K562 (cell line): Measurements from ENCODE around the gene HOXA1. TPM values are rescaled to one million over a fixed set of nuclear protein-coding genes. Genes with fewer than 3 reads are reported as not detected.

ENCODE experiments used
- ATAC-seq: fragments of 200-7000 bp; cut with Tn5 transposase; 3 replicates; pipeline ENCODE4 v1.9.1; 2020; ENCODE audit warnings: moderate library complexity
- BruUV-seq: library from RNA; stranded (reverse); fragments of 400-500 nt; replicated peaks from 2 replicates; lab custom pipeline; 2021; lab: Mats Ljungman, UMichigan
- CTCF ChIA-PET: fragments of 300-600 bp; formaldehyde crosslinking; extraction: SDS; loops from one replicate; lab custom pipeline; 2021; ENCODE audit warnings: low intra/inter-chr PET ratio; lab: Yijun Ruan, JAX
- POLR2A ChIA-PET: fragments of 300-600, 350-650 bp; sonication (Branson Sonifier 250); formaldehyde crosslinking; extraction: SDS; loops from one replicate; lab custom pipeline; 2021; ENCODE audit warnings: antibody characterized with exemption, inconsistent platforms; lab: Yijun Ruan, JAX
- DNase-seq, 4 experiments: peaks; one replicate each; pipeline versions ENCODE4 v3.0.0 to v3.0.0-alpha.2; 2011 to 2018; ENCODE audit warnings: low spot score in 3 of 4, mixed read lengths in 3 of 4; ENCODE audit errors: extremely low read depth in 1 of 4
- FAIRE-seq: peaks from 2 replicates; lab custom pipeline; 2011; peaks lifted over from hg19 to GRCh38; lab: Jason Lieb, UNC
- H2AFZ ChIP-seq: 2 replicates; pipeline ENCODE4 v1.6.0; 2011; ENCODE audit warnings: low read depth, low read length, control low read depth, inconsistent platforms
- H3K27ac ChIP-seq: fragments of 200-600 bp; 3 replicates; pipeline ENCODE4 v1.8.0; 2011; ENCODE audit warnings: low read depth, mild to moderate bottlenecking, control low read depth, inconsistent platforms, low read length, moderate library complexity, mixed read lengths; ENCODE audit errors: extremely low read depth
- H3K27me3 ChIP-seq, 2 experiments: fragments of 300-600 bp in 1 of 2; 2 replicates in 1 of 2; 3 replicates in 1 of 2; pipeline versions ENCODE4 v1.6.0 to v1.8.0; 2011; ENCODE audit warnings: inconsistent platforms in 2 of 2, low read length in 2 of 2, mild to moderate bottlenecking in 1 of 2, mixed read lengths in 1 of 2, moderate library complexity in 1 of 2; ENCODE audit not compliant: control insufficient read depth in 2 of 2, insufficient read depth in 2 of 2
- H3K36me3 ChIP-seq: fragments of 300-600 bp; 3 replicates; pipeline ENCODE4 v1.8.0; 2011; ENCODE audit warnings: mild to moderate bottlenecking, low read length, inconsistent platforms; ENCODE audit not compliant: control insufficient read depth, insufficient read depth
- H3K4me1 ChIP-seq, 2 experiments: fragments of 200-600 bp in 1 of 2; replicated peaks in 1 of 2; 2 replicates in 1 of 2; 3 replicates in 1 of 2; pipeline versions ENCODE4 v1.5.1 to v1.8.0; 2011; ENCODE audit warnings: inconsistent platforms in 2 of 2, low read length in 2 of 2, mild to moderate bottlenecking in 1 of 2, mixed read lengths in 1 of 2, moderate library complexity in 1 of 2; ENCODE audit not compliant: control insufficient read depth in 2 of 2, insufficient read depth in 2 of 2
- H3K4me2 ChIP-seq: 2 replicates; pipeline ENCODE4 v1.6.1; 2011; ENCODE audit warnings: low read length, control low read depth, inconsistent platforms, mixed read lengths; ENCODE audit not compliant: insufficient read depth
- H3K4me3 ChIP-seq: fragments of 200-600 bp; sonication (generic), shearing (Covaris generic); 2 replicates; pipeline ENCODE4 v1.5.1; 2016; ENCODE audit warnings: control low read depth, inconsistent platforms
- H3K79me2 ChIP-seq: fragments of 200-600 bp; 3 replicates; pipeline ENCODE4 v1.8.0; 2011; ENCODE audit warnings: low read length, inconsistent platforms; ENCODE audit not compliant: control insufficient read depth, insufficient read depth
- H3K9ac ChIP-seq, 2 experiments: 2 replicates each; pipeline versions ENCODE4 v1.6.0 to v1.6.1; 2011; ENCODE audit warnings: low read depth in 2 of 2, low read length in 2 of 2, control low read depth in 1 of 2, inconsistent platforms in 1 of 2, mild to moderate bottlenecking in 1 of 2, mixed read lengths in 1 of 2; ENCODE audit not compliant: insufficient read depth in 1 of 2
- H3K9me1 ChIP-seq: one replicate; pipeline ENCODE4 v1.6.0; 2011; ENCODE audit warnings: inconsistent platforms, mild to moderate bottlenecking, low read length, moderate library complexity; ENCODE audit not compliant: control insufficient read depth, insufficient read depth
- H3K9me3 ChIP-seq: replicated peaks from 2 replicates; pipeline ENCODE4 v1.5.1; 2011; ENCODE audit warnings: low read depth, low read length, inconsistent platforms; ENCODE audit not compliant: control insufficient read depth, insufficient read depth
- H4K20me1 ChIP-seq: replicated peaks from 2 replicates; pipeline ENCODE4 v1.6.1; 2011; ENCODE audit warnings: low read length, inconsistent platforms, mixed read lengths; ENCODE audit not compliant: control insufficient read depth, insufficient read depth
- ERF ChIP-seq: fragments of 450-650 bp; formaldehyde crosslinking; IDR thresholded peaks from 2 replicates; pipeline ENCODE4 v1.4.0; 2020; ENCODE audit warnings: mild to moderate bottlenecking, mixed read lengths
- FOXJ2 ChIP-seq: fragments of 200-800 bp; sonication (Bioruptor generic); IDR thresholded peaks from 2 replicates; pipeline ENCODE4 v1.6.1; 2016; ENCODE audit warnings: missing genetic modification characterization, missing compliant biosample characterization
- HDAC6 ChIP-seq: IDR thresholded peaks from 2 replicates; pipeline ENCODE4 v1.6.1; 2012; ENCODE audit warnings: low read depth, mild to moderate bottlenecking, control low read depth, inconsistent platforms, low read length, moderate library complexity
- ILF3 ChIP-seq: fragments of 450-650 bp; IDR thresholded peaks from 2 replicates; pipeline ENCODE4 v1.6.1; 2018; ENCODE audit warnings: antibody characterized with exemption, mild to moderate bottlenecking, moderate library complexity, borderline replicate concordance
- MCM3 ChIP-seq: fragments of 450-650 bp; IDR thresholded peaks from 2 replicates; pipeline ENCODE4 v1.6.1; 2016
- PHF20 ChIP-seq: fragments of 450-650 bp; IDR thresholded peaks from 2 replicates; pipeline ENCODE4 v1.6.1; 2018; ENCODE audit not compliant: partially characterized antibody
- PML ChIP-seq: IDR thresholded peaks from 2 replicates; pipeline ENCODE4 v1.6.1; 2012; ENCODE audit warnings: low read length, inconsistent platforms
- RBM25 ChIP-seq: fragments of 200-400 bp; formaldehyde crosslinking; IDR thresholded peaks from 2 replicates; pipeline ENCODE4 v1.6.1; 2018; ENCODE audit warnings: low read length, low read depth, moderate library complexity; ENCODE audit not compliant: severe bottlenecking
- ZEB2 ChIP-seq: fragments of 450-650 bp; IDR thresholded peaks from 2 replicates; pipeline ENCODE4 v1.6.1; 2016
- ZNF436 ChIP-seq: fragments of 250-450, 450-650 bp; sonication (Bioruptor Pico); formaldehyde crosslinking; IDR thresholded peaks from 2 replicates; pipeline ENCODE4 v1.7.0; 2020; ENCODE audit warnings: mild to moderate bottlenecking
- WGBS: fragments of 100-300 bp; shearing (Covaris generic); methylation state at CpG from one replicate; pipeline ENCODE4 v1.1.6; 2016; ENCODE audit warnings: low coverage, mixed read lengths; ENCODE audit not compliant: insufficient coverage; ENCODE audit errors: missing lambda C conversion rate; 5-methylcytosine and 5-hydroxymethylcytosine counted together
- in situ Hi-C: fragments of 300-500 bp; cut with MboI; formaldehyde crosslinking; loops from 4 replicates; pipeline ENCODE4 v1.15.0; 2018; ENCODE audit warnings: inconsistent platforms, mixed read lengths
- intact Hi-C: fragments of 100-400 bp; cut with micrococcal nuclease; formaldehyde crosslinking; loops from 2 replicates; pipeline ENCODE4 v1.14.2; 2022
- polyA plus RNA-seq, 8 experiments: library from polyadenylated mRNA; depleted of rRNA in 4 of 8; stranded (reverse) in 5 of 8; unstranded in 3 of 8; fragments of >200 nt; fragmentation: Nextera tagmentation in 2 of 8; fragmentation: Illumina TruSeq in 1 of 8; extraction: Ambion mirVana in 2 of 8; extraction: Trizol in 1 of 8; gene quantifications; 2 replicates each; pipeline versions ENCODE4 v1.2.1 to v1.2.3, GENCODE V29; 2011 to 2014; ENCODE audit warnings: inconsistent platforms in 1 of 8, missing spikeins in 1 of 8
- total RNA-seq, 7 experiments: library from RNA; depleted of rRNA in 6 of 7; stranded (reverse); fragments of >200 nt in 6 of 7; fragmentation: Illumina TruSeq in 2 of 7; extraction: Trizol in 2 of 7; gene quantifications; 2 replicates each; pipeline versions ENCODE4 v1.2.1 to v1.2.3, GENCODE V29; 2011 to 2021; ENCODE audit warnings: low replicate concordance in 1 of 7
- TF ChIP-seq, protein P1 (sequence below), 2 experiments: fragments of 450-650 bp; conservative IDR thresholded peaks; 2 replicates each; pipeline ENCODE4 v1.6.1; 2017; ENCODE audit warnings: mild to moderate bottlenecking in 2 of 2, moderate library complexity in 2 of 2
- TF ChIP-seq, protein P2 (sequence below): fragments of 450-650 bp; IDR thresholded peaks from 2 replicates; pipeline ENCODE4 v1.6.1; 2018; ENCODE audit warnings: mild to moderate bottlenecking, low read depth; ENCODE audit not compliant: partially characterized antibody
- TF ChIP-seq, protein P3 (sequence below), 2 experiments: IDR thresholded peaks; 2 replicates each; pipeline ENCODE4 v1.6.1; 2012; ENCODE audit warnings: improper control_type of control experiment in 2 of 2, low read depth in 2 of 2, low read length in 2 of 2, borderline replicate concordance in 1 of 2

Gene HOXA1
- total and polyA plus RNA-seq, 9 of the 15 experiments (the other 6 are each of a cell fraction or from before 2014, with no cell fraction given): 0.03 to 0.63 (median 0.09) TPM; not detected in 4

DNA sequence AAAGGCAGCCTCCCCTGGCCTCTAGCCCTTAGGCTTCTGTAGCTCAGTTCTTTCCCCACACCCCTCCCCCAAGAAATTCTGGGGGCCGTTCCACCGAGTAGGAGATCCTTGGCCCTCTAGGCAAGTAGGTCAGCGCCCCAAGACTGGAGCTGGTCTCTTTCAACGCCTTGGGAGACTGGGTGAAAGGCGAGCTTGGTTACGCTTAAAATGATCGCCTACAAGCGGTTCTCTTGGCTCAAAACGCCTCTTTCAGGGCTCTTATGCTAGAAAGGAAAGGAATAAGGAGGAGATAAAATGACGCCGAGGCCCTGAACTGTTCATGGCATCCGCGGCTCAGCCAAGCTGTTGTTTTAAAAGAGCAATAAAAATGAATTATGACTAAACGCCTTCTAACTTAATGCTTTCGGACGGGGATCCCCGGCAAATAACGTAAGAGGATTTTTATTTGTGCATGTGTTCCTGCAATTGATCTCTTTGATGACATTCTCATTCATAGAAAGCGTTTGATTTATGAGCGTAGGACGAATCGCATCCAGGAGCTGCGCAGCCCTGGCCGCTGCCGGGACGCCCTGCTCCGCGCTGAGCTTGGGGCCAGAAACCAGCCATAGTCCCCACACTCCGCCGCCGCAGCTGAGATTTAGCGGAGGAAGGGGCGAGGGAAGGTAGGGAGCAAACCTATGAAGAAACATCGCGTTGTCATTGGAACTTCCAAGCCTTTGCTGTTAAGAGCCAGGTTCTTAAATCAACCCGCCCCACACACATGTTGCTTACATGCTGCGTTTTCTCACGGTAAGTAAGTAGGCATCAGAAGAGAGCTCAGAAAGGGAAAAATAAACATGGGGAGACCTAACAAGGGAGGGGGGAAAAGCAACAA, 3.0 kb upstream of the HOXA1 start:
- intact Hi-C loops (no loop called here), in situ Hi-C loops (no loop called here)
- peaks cover 60 to 81% of the 10 kb centered on the region in 2 experiments for H3K27me3 ChIP-seq
- no peak overlapping the region for H3K4me3 ChIP-seq
- H3K9me3 ChIP-seq: no peaks in the 10 kb centered on the region
- POLR2A ChIA-PET: interaction anchor here (0.6 kb wide), 1 partner anchor 1176 kb away, joined by 3 read pairs; no protein-coding TSS in a partner anchor
- BruUV-seq: no TSS peak
- H3K27ac ChIP-seq: no peak overlapping the region
- no peaks in the 10 kb centered on the region for H3K36me3 ChIP-seq
- CTCF ChIA-PET: no interaction called here
- DNase-seq: no peak
- no peak overlapping the region for H2AFZ ChIP-seq
- ATAC-seq: no peak
- no peak overlapping the region for H3K9ac ChIP-seq
- FAIRE-seq: no peak
- H4K20me1 ChIP-seq: no peaks in the 10 kb centered on the region
- H3K9me1 ChIP-seq: no peaks in the 10 kb centered on the region
- H3K4me1 ChIP-seq: peaks cover 0 to 17% of the 10 kb centered on the region in 2 experiments; a peak in 2 of 5 replicates
- no peak overlapping the region for H3K4me2 ChIP-seq
- 23% methylated on average over 37 of the region's 38 CpGs for WGBS
- H3K79me2 ChIP-seq: no peaks in the 10 kb centered on the region
- TF ChIP-seq, protein P1, sequence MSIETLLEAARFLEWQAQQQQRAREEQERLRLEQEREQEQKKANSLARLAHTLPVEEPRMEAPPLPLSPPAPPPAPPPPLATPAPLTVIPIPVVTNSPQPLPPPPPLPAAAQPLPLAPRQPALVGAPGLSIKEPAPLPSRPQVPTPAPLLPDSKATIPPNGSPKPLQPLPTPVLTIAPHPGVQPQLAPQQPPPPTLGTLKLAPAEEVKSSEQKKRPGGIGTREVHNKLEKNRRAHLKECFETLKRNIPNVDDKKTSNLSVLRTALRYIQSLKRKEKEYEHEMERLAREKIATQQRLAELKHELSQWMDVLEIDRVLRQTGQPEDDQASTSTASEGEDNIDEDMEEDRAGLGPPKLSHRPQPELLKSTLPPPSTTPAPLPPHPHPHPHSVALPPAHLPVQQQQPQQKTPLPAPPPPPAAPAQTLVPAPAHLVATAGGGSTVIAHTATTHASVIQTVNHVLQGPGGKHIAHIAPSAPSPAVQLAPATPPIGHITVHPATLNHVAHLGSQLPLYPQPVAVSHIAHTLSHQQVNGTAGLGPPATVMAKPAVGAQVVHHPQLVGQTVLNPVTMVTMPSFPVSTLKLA (conservative IDR thresholded peaks at IDR 0.05): no peak
- TF ChIP-seq ZEB2: no peak
- no peak for TF ChIP-seq RBM25
- no peak for TF ChIP-seq ERF (CRISPR knock-in tag)
- TF ChIP-seq PML: no peak
- TF ChIP-seq, protein P2, sequence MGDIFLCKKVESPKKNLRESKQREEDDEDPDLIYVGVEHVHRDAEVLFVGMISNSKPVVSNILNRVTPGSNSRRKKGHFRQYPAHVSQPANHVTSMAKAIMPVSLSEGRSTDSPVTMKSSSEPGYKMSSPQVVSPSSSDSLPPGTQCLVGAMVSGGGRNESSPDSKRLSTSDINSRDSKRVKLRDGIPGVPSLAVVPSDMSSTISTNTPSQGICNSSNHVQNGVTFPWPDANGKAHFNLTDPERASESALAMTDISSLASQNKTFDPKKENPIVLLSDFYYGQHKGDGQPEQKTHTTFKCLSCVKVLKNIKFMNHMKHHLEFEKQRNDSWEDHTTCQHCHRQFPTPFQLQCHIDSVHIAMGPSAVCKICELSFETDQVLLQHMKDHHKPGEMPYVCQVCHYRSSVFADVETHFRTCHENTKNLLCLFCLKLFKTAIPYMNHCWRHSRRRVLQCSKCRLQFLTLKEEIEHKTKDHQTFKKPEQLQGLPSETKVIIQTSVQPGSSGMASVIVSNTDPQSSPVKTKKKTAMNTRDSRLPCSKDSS: no peak
- TF ChIP-seq ZNF436: no peak
- TF ChIP-seq ILF3: no peak
- TF ChIP-seq HDAC6: no peak
- TF ChIP-seq, protein P3, sequence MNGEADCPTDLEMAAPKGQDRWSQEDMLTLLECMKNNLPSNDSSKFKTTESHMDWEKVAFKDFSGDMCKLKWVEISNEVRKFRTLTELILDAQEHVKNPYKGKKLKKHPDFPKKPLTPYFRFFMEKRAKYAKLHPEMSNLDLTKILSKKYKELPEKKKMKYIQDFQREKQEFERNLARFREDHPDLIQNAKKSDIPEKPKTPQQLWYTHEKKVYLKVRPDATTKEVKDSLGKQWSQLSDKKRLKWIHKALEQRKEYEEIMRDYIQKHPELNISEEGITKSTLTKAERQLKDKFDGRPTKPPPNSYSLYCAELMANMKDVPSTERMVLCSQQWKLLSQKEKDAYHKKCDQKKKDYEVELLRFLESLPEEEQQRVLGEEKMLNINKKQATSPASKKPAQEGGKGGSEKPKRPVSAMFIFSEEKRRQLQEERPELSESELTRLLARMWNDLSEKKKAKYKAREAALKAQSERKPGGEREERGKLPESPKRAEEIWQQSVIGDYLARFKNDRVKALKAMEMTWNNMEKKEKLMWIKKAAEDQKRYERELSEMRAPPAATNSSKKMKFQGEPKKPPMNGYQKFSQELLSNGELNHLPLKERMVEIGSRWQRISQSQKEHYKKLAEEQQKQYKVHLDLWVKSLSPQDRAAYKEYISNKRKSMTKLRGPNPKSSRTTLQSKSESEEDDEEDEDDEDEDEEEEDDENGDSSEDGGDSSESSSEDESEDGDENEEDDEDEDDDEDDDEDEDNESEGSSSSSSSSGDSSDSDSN (IDR thresholded peaks at IDR 0.05; ENCODE audit: borderline replicate concordance in 1 of 2, low read depth in 2 of 2, low read length in 2 of 2): no peak
- no peak for TF ChIP-seq PHF20
- no peak for TF ChIP-seq MCM3
- TF ChIP-seq FOXJ2: no peak
